Glutamatergic neuron (in vitro differentiated cells): ENCODE measurements around the gene CCR2. TPM values are rescaled to one million over a fixed set of nuclear protein-coding genes. Genes with fewer than 3 reads are reported as not detected.

Experiments
- DNase-seq: peaks from one replicate; pipeline ENCODE4 v3.0.0; 2022
- H3K27ac Mint-ChIP-seq: one replicate; pipeline ENCODE4 v1.8.0; 2020; ENCODE audit warnings: mild to moderate bottlenecking, mixed read lengths, inconsistent platforms; ENCODE audit not compliant: unreplicated experiment
- H3K27me3 Mint-ChIP-seq: one replicate; pipeline ENCODE4 v1.8.0; 2020; ENCODE audit warnings: mild to moderate bottlenecking, moderate library complexity, mixed read lengths, inconsistent platforms; ENCODE audit not compliant: unreplicated experiment
- H3K36me3 Mint-ChIP-seq: one replicate; pipeline ENCODE4 v1.8.0; 2020; ENCODE audit warnings: mild to moderate bottlenecking, mixed read lengths, inconsistent platforms; ENCODE audit not compliant: unreplicated experiment
- H3K4me1 Mint-ChIP-seq: one replicate; pipeline ENCODE4 v1.8.0; 2020; ENCODE audit warnings: mild to moderate bottlenecking, low read depth, mixed read lengths, inconsistent platforms; ENCODE audit not compliant: unreplicated experiment
- H3K4me3 Mint-ChIP-seq: one replicate; pipeline ENCODE4 v1.8.0; 2020; ENCODE audit warnings: mild to moderate bottlenecking, mixed read lengths, inconsistent platforms; ENCODE audit not compliant: unreplicated experiment
- H3K9me3 Mint-ChIP-seq: one replicate; pipeline ENCODE4 v1.8.0; 2020; ENCODE audit warnings: mild to moderate bottlenecking, moderate library complexity, mixed read lengths, inconsistent platforms; ENCODE audit not compliant: unreplicated experiment
- total RNA-seq: library from RNA; stranded (reverse); fragmentation: NEBNext Ultra II Directional; extraction: Animal tissue kit (Norgen Biotek cat#: 25700); gene quantifications from one replicate; pipeline ENCODE4 v1.2.1, GENCODE V29; 2021; ENCODE audit not compliant: unreplicated experiment
- TF ChIP-seq, protein P1 (sequence below): fragments of 200-600 bp; sonication (generic); IDR thresholded peaks from one replicate; pipeline ENCODE4 v1.5.0; 2021; ENCODE audit not compliant: partially characterized antibody, unreplicated experiment

The CCR2 gene
- total RNA-seq, 1 donor from 2014 or later: not detected

DNA sequence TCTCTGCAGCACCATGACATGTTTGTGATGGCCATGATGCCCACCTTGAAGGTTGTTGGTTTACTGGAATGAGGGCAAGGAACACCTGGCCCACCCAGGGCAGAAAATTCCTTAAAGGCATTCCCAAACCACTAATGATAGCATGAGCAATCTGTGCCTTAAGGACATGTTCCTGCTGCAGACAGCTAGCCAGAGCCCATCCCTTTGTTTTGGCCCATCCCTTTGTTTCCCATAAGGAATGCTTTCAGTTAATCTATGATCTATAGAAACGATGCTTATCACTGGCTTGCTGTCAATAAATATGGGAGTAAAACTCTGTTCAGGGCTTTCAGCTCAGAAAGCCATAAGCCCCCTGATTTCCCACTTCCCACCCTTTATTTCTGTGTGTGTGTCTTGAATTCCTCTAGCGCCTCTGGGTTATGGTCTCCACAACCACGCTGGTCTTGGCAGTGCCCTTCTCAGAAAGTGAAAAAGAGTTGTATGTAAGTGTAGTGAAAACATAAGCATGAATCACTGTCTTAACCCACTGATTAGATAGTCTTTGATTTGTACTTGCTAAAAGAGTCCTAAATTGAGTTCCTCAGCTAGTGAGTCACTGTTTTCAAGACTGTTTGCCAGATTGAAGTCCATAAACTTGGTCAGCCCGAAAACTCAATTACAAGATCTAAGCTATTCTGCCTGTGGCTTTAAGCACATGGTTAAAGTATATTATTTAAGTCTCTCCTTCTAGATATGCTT, 19.0 kb upstream of the CCR2 start:
- peaks cover 3% of the 10 kb centered on the region for H3K9me3 Mint-ChIP-seq
- H3K27ac Mint-ChIP-seq: no peak overlapping the region
- DNase-seq: no peak
- peaks cover 8% of the 10 kb centered on the region for H3K36me3 Mint-ChIP-seq
- H3K4me1 Mint-ChIP-seq: no peaks in the 10 kb centered on the region
- TF ChIP-seq, protein P1, sequence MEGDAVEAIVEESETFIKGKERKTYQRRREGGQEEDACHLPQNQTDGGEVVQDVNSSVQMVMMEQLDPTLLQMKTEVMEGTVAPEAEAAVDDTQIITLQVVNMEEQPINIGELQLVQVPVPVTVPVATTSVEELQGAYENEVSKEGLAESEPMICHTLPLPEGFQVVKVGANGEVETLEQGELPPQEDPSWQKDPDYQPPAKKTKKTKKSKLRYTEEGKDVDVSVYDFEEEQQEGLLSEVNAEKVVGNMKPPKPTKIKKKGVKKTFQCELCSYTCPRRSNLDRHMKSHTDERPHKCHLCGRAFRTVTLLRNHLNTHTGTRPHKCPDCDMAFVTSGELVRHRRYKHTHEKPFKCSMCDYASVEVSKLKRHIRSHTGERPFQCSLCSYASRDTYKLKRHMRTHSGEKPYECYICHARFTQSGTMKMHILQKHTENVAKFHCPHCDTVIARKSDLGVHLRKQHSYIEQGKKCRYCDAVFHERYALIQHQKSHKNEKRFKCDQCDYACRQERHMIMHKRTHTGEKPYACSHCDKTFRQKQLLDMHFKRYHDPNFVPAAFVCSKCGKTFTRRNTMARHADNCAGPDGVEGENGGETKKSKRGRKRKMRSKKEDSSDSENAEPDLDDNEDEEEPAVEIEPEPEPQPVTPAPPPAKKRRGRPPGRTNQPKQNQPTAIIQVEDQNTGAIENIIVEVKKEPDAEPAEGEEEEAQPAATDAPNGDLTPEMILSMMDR: no peak
- no peaks in the 10 kb centered on the region for H3K27me3 Mint-ChIP-seq
- H3K4me3 Mint-ChIP-seq: no peak overlapping the region

DNA sequence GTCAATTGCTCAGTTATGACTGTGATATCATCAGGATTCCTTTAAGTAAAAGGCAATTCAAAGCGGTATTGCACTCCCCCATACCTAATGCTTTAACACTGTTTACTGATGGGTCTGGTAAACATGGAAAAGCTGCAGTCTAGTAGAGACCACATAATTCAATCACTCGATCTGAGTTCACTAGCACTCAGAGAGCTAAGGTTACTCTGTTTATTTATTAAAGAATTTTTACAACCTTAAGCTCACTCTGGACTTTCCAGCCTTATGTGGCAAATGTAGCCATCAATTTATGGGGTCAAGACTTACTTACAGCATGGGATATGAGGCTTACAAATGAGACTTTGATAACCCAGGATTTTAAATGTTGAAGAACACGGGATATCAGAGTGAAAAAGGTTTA, 18.4 kb upstream of the CCR2 start:
- no peaks in the 10 kb centered on the region for H3K27me3 Mint-ChIP-seq
- no peak overlapping the region for H3K27ac Mint-ChIP-seq

GRCh38 chr3:46337911-46338310, 16.0 kb upstream of the CCR2 start:
- Mint-ChIP-seq H3K36me3 (peaks cover 8% of the 10 kb centered on the region), H3K27ac (no peak overlapping the region), H3K9me3 (peaks cover 3% of the 10 kb centered on the region), H3K4me1 (no peaks in the 10 kb centered on the region), H3K27me3 (no peaks in the 10 kb centered on the region), H3K4me3 (no peak overlapping the region)
- no peak for DNase-seq
- TF ChIP-seq, protein P1: no peak

More for the DNA sequence above, 18.4 kb upstream of the CCR2 start:
- Mint-ChIP-seq H3K36me3 (peaks cover 8% of the 10 kb centered on the region), H3K4me1 (no peaks in the 10 kb centered on the region), H3K9me3 (peaks cover 3% of the 10 kb centered on the region), H3K4me3 (no peak overlapping the region)
- TF ChIP-seq, protein P1: no peak
- DNase-seq: no peak

GRCh38 chr3:46338840-46339239, 15.1 kb upstream of the CCR2 start:
- H3K9me3 Mint-ChIP-seq: peaks cover 3% of the 10 kb centered on the region
- no peak overlapping the region for H3K4me3 Mint-ChIP-seq

GRCh38 chr3:46344476-46344875, 9.4 kb upstream of the CCR2 start:
- no peak for DNase-seq
- no peaks in the 10 kb centered on the region for H3K4me1 Mint-ChIP-seq
- no peak overlapping the region for H3K27ac Mint-ChIP-seq
- H3K9me3 Mint-ChIP-seq: no peaks in the 10 kb centered on the region
- peaks cover 2% of the 10 kb centered on the region for H3K27me3 Mint-ChIP-seq
- TF ChIP-seq, protein P1: no peak
- no peaks in the 10 kb centered on the region for H3K36me3 Mint-ChIP-seq
- H3K4me3 Mint-ChIP-seq: no peak overlapping the region

More at GRCh38 chr3:46338840-46339239, 15.1 kb upstream of the CCR2 start:
- Mint-ChIP-seq H3K4me1 (no peaks in the 10 kb centered on the region), H3K27ac (no peak overlapping the region), H3K36me3 (peaks cover 8% of the 10 kb centered on the region), H3K27me3 (no peaks in the 10 kb centered on the region)
- no peak for DNase-seq
- TF ChIP-seq, protein P1: no peak
